GM12874 (cell line): ENCODE results near the gene IQSEC1.

Experiments
- TF ChIP-seq, protein P1 (sequence below): IDR thresholded peaks from 2 replicates; pipeline ENCODE4 v1.5.1; 2011; ENCODE audit warnings: low read depth, mild to moderate bottlenecking, control low read depth, low read length, moderate library complexity; ENCODE audit not compliant: insufficient read depth

The IQSEC1 gene

DNA sequence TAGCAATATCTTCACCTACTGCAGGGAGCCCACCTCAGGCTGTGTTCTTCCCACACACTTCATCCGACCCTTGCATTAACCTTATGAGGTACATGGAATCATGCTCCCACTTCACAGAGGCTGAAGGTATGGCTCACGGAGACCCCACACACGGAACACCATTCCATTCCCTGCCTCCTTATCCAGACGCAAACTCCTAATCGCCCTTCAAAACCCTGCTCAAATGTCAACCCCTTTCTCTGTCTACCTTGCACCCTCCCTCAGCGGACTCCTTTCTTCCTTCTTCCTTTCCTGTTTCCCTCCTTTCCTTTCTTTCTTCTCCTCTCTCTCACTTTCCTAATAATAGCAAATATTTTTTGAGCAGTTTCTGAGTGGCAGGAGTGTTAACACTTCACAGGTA lies 23.8 kb downstream of the IQSEC1 start:
- TF ChIP-seq, protein P1, sequence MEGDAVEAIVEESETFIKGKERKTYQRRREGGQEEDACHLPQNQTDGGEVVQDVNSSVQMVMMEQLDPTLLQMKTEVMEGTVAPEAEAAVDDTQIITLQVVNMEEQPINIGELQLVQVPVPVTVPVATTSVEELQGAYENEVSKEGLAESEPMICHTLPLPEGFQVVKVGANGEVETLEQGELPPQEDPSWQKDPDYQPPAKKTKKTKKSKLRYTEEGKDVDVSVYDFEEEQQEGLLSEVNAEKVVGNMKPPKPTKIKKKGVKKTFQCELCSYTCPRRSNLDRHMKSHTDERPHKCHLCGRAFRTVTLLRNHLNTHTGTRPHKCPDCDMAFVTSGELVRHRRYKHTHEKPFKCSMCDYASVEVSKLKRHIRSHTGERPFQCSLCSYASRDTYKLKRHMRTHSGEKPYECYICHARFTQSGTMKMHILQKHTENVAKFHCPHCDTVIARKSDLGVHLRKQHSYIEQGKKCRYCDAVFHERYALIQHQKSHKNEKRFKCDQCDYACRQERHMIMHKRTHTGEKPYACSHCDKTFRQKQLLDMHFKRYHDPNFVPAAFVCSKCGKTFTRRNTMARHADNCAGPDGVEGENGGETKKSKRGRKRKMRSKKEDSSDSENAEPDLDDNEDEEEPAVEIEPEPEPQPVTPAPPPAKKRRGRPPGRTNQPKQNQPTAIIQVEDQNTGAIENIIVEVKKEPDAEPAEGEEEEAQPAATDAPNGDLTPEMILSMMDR = no peak

DNA sequence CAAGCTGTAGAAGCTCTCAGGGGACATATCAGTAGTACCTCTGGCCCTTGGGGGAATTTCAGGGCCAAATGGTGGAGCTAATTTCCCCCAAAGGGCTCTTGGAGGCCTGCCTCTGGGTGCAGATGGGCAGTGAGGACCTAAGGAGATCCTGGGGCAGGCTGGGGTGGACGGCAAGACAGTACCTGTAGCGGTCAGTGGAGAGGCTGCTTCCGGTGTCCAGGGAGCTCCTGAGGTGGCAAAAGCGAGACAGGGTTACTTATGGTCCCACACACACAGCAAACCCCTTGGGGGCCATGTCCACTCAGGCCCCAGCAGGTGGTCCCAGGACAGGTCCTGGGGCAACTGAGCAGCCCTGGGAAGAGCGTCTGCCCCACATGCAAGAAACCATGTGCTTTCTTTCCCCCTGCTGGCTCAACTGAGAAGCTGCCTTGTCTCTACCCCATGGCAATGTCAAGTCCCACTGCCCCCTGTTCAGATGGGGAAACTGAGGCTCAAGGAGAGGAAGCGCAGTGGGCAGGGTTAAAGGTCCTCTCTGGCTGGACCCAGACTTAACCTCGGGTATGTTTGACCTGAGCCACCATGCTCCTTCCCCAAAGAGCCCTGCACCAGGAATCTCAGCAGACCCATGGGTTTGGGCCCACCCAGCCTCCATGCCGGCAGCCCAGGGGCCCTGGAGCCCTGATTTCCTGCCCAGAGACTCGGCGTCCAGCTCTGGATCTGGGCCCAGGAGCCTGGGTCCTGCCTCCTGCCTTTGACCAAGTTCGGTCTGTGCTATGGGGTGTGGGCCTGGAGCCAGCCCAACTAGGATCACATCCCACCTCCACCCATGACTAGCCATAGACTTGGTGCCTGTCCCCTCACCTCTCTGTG lies 25.7 kb downstream of the IQSEC1 start:
- TF ChIP-seq, protein P1 = peak; percentile 66

DNA sequence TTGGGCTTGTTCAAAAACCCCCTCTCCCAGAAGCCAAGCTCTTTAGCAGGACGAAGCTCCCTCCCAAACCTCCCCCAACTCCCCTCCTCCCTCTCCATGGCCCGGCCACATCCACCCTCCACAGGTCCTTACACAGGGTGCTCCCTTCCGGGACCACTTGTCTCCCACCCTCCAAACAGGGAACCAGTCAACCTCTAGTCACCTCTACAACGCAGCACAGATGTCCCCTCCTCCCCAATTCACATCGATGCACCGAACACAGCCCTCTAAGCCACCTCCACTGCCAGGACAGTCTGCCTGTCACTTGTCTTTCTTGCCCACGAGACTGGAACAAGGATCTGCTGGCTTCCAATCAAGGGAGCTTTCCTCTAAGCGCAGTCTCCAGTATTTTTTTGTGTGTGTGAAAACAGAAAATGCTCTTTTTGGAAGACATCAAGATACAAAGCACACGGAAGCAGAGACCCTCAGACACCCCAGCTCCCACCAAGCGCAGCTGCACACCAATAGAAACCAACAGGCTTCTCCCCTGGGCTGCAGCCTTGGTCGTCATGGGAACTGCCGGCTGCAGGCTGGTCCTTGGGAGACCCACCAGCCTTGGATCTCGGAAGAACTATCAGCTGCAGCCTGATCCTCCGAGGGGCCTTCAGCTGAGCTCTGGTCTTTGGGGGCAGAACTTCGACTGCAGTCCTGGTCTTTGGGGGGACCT lies 26.5 kb downstream of the IQSEC1 start:
- TF ChIP-seq, protein P1 = no peak

DNA sequence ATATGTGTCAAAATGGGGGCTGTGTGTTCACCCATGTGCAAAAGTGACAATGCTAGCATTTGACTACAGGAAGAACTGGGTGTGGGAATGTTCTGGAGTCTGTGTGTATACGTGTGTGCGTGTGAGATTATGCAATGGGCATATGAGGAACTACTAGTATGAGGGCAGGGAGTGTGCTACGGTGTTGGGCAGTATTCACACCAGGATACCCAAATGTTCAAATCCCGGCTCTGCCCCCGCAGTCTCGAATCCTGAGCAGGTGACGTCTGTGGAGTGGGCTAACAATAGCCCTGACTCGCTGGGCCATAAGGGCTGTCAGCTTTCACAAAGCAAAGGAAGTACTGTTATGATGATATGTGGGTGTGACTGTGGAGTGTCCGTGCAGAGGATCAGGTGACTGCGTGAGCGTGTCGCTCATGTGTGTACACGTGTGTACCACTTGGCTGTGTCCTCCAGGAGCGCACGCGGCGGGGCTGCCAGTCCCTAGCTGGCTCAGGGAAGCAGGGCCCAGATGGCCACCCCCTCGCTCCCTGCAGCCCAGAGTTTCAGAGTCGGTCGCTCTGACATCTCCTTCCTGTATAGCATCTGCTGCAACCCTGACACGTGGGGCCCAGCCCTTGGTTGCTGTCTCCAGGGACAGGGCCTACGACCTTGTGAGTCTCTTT lies 27.2 kb downstream of the IQSEC1 start:
- TF ChIP-seq, protein P1 = no peak

DNA sequence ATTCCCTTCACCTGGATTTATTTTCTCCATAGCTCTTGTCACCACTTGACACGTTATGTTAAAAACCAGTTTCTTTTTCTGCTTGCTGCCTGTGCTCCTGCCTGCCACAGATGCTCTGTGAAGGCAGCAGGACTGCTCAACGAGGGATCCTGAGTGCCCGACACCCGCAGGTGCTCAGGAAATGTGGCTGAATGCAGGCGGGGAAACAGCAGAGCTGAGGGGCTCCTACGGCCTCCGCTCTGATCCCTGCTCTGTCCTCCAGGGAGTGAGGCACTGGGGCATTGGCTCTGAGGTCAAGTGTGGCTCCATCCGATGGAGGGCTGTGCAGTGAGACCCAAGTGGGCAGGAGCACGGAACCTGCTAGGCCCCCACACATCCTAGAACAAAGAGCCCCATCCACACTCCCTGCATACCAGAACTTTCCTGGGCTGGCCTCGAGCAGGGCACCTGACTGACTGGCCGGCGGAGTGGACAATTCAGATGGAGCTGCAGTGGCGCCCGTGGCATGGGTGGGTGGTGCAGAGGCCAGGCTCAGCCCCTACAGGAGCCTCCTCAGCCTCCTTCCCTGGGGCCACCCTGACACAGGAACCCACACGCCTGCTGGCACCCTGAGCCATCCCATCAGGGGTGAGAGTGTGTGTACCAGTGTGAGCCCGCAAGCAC lies 27.9 kb downstream of the IQSEC1 start:
- TF ChIP-seq, protein P1 = no peak

DNA sequence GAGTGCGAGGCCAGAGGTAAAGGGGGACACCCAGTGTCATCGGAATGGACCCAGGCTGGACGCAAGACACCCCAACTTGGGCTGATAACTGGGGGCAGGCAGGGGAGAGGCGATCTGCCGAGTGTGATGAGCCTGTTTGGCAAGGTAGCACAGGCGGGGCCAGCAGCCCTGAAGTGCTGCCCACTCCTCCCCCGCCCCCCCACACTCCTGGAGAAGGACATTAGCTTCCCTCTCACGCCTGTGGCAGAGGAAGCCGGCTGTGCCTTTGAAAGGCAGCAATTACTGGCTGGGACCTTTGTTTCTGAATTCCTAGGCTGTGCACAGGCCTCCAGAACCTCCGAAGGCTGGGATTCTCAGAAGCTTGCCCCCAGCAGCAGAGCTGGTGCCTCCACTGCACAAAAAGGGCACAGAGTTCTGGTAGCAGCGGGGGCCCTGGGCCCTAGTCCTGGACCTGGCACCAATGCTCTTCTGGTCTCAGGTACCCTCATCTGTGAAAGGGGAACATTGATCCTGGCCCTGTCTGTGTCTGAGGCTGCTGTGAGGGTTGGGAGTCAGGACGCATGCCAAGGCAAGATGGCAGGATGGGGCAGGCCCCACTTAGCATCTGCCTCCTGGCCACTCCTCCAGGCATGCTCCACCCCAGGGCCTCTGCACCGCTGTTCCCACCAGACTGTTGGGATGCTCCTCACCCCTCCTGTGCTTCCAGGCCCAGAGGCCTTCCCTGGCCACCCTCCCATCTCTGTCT lies 28.6 kb downstream of the IQSEC1 start:
- TF ChIP-seq, protein P1 = no peak
